ENCODE results near the gene ZNF521.

Gene ZNF521

DNA sequence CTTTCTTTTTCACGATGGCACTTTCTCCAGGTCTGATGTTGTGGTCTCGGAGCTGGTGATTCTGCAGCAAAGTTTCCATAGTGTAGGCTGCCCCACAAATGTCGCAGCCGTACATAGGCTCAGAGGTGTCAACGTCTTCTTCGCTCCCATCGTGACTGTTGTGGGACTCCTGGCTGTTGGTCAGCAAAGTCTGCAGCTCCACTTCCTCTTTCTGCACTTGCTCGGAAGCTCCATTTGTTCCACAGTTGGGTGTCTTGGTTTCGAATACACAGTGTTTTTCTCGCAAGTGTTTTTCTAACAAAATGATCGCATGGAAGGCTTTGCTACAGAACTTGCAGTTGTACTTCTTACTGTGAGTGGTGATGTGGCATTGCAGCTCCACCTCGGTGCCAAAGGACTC, 126.8 kb downstream of the ZNF521 start:
- no peak for DNase-seq (ENCODE audit: low read depth in 2 of 2)

DNA sequence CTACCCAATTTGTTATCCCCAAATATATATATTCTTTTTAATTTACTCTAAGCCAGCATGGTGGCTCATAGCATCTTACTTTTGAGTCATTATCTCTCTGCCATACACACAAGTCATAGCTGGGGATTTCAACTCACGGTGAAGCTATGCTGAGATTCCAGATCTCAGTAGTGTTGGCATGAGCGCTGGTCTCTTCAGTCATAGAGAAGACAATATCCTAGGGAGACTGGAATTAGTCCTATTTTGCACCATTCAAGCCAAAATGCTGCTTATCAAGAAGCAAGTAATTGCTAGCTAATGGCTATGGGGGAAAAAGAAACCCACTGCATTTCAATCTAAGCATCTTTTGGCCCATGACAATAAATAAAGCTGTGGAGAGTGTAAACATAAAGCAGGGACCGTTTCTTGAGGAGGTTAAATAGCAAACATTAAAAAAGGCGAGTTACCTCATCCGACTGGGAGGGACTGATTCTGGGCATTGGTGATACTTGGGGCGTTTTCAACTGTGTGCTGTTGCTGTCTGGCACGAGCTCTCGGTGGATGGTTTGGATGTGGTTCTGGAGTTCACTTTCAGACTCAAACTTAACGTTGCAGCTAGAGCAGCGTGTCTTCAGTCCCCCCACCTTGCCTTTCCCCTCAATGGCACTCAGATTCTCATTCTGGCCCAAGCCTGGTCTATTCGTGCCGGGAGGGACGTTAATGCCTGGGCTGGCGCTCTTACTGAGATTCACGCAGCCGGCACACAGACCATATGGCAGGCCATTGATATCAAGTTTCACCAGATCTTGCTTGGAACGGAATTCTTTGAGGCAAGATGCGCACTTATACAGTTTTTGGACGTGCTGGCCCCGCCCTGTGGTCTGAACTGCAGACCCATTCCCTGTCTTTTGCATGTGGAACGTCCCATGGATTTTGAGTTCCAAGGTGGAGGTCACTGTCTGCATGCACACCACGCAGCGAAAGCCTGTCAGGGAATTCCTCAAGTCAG, 127.8 kb downstream of the ZNF521 start:
- no peak for DNase-seq (ENCODE audit: low read depth in 2 of 2)

DNA sequence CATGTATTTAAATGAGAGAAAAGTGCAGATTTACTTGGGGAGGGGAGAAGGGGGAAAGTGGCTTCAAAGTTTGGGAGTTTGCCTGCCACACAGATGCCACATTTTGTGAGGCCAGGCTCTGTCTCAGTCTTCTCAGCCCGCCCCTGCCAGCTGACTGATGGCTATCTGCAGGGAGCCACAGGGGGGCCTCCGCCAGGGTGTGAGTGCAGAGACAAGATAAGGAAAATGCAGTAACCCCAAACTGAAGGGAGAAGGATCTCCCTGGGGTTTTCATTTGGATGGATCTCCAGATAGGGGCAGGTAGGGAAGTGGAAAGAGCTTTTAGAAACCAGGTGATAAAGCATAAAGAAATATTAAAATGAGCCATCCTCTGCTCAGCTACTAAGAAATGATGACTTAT, 128.8 kb downstream of the ZNF521 start:
- no peak for DNase-seq (ENCODE audit: low read depth in 2 of 2)

DNA sequence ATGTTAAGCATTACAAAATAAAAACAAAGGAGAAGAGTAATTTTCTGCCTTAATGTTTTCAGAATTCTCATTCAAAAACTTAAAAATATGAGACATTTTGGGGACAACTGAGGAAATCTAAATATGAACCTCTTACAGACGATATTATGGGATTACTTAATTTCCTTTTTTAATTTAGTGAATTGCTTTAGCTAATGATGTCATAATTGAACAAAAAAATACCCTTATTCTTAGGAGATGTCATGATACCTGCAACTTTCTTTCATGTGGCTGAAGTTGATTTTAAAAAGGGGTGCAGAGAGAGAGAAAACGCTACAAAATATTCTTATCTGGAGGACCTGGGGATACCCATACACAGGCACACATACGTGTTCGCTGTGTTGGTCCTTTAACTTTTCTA, 129.3 kb downstream of the ZNF521 start:
- no peak for DNase-seq (ENCODE audit: low read depth in 2 of 2)

DNA sequence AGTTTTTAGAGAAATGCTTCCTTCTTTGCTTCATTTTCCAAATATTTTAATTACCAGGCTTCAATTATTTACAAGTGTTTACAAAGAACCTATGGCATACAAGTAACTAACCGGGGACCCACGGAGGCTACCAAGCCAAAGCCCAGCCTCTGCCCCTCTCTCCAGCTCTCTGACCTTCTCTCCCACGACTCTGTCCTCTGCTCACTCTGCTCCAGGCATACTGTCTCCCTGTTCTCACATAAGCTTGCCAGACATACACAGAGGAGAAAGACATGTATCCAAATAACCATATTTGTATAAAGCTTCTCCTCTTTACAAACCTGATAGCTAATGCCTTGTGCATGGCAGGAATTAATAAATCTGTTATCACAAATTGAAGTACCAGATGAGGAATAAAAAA, 141.3 kb downstream of the ZNF521 start:
- DNase-seq (ENCODE audit: low read depth in 2 of 2), result no peak

DNA sequence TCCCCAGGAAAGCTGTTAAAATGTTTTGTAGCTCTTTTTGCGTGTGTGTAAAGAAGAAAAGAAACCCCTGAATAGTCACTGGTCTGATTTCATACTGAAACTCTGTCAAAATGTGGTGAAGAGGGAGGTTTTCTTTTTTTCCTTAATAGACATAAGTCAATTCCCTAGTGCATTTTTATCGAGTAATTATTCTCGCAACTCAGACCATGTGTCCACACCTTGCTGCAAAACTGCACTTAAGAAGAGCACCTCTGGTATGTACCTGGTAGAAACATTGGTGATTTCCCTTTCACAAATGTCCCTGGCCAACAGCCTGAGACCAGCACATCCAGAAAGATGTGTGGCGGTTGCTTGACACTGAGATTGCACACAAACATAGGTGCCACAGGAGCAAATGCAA, 159.9 kb downstream of the ZNF521 start:
- no peak for DNase-seq (ENCODE audit: low read depth in 2 of 2)

DNA sequence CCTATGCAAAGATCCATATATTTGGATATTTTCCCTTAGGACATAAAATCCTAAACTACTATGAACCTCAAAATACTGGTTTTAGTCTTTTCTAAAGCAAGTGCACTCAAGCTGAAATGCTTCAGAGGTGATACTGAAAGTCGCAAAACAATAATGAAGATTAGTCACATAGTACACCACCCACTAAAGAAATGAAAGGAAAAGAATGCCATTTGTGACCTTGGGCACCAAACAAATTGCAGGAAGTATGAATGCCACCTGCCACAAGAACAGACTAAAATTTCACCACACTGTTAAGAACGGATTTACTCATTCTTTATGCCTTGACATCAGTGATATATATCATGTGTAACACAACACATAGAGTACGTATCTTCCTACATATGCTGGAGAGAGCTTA, 161.5 kb downstream of the ZNF521 start:
- no peak for DNase-seq (ENCODE audit: low read depth in 2 of 2)

DNA sequence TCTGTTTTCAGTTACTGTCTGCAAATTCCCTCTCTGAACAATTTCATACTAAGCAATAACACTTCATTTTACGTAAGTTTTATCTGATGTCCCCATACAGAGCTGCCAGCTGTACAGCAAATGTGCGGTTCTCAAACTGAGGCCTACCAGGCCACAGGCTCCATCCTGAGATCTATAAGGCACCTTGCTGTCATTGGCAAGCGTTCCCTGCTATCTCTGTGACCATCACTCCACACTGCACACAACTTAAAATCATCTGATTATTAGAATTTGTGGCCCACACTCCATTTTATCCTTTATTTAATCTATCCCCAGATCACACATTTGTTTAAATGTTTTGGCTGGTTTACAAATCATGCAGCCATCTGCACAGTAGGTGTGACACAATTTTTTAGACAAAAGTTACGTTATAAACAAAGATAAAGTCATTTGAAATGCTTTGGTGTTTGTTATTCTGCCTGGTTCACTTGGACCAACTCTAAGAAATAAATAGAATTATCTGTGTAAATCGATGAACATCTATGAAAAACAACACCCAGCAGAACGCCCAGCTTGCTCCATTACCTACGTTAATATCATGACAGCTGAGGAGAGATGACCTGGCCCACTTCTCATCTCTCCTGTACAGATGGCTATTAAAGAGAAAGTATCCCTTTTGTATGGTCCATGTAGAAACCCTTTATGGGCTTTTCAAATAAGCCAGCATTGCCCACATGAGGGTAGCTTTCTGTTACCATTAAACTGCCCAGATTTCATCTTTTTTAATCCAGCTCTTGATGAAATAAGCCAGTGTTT, 162.4 kb downstream of the ZNF521 start:
- DNase-seq (ENCODE audit: low read depth in 2 of 2), result no peak

DNA sequence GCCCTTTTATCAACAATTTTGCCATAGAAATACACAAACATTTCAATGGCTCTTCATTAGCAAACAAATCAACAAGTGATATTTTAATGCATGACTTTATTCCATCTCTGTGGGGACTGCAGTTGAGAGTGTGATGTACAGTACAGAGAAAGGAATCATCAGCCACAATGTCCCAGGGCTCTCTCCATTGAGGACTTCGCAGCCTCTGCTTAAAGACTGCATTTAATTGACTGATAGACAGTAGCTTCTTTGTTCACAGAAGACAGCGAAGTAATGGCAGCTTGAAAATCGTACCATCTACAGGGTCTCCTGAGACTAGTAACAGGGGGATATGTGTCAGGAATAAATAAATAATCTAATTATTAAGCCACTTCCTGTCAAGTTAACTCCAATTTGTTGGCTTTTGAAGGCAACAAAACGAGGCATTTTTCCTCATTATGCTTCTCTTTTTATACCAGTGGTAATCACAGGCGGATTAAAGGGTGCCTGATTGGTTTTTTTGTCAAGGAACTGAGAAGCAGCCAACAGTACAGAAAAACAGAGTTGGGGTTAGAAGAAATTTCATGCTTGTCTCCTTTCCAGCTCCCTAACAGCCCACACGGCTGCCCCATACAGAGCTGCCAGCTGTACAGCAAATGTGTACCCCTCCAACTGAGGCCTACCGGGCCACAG, 164.3 kb downstream of the ZNF521 start:
- no peak for DNase-seq (ENCODE audit: low read depth in 2 of 2)

DNA sequence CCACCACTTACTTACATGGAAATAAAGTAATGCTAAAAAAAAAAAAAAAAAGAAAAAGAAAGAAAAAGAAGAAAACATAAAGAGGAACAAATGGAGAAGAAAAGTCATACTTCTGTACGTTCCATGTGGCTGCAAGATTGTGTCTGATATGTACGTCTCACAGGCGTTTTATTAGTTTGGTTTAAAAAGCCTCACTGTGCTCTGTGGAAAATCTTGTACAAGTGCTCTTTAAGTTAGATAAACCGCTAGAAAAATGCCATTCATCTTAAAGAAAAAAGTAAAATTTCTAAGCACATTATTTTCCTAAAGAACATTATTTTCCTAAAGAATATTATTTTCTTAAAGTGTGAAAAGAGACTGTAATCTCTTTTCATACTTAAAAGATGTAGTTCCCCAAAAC, 165.1 kb downstream of the ZNF521 start:
- DNase-seq (ENCODE audit: low read depth in 2 of 2), result no peak

DNA sequence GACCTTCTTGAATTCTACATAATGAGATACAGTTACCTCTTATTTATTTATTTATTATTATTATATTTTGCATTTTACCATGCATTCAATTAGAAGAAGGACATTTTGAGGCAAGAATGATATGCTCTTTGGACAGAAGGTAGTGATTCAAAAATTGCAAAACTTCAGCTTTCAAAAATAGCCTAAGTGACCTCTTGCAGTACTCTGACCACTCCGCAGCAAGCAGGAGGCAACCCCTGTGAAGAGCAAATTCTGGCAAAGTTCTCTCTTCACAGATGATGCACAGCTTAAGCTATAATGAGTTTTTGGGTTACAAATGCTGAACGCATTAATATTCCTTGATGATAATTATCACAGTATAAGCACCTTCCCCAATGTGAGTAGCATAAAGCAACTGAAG, 170.0 kb downstream of the ZNF521 start:
- DNase-seq (ENCODE audit: low read depth in 2 of 2), result no peak

DNA sequence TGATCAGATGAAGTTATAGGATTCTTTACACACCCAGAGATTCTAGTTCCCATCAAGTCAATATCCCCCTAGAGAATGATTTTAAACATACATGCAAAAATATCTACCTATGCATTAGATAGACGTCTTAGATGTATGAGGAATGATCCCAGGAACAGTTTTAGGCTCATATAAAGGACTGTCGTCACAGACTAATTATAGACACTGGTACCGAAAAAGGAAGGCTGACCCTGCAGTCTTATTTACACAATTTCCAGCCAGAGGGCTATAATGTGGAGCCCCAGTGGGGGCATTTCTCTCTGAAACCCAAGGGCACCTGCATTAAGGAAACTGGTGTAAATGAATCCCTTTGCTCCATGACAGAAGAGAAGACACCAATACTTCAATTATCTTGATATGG, 170.4 kb downstream of the ZNF521 start:
- no peak for DNase-seq (ENCODE audit: low read depth in 2 of 2)

DNA sequence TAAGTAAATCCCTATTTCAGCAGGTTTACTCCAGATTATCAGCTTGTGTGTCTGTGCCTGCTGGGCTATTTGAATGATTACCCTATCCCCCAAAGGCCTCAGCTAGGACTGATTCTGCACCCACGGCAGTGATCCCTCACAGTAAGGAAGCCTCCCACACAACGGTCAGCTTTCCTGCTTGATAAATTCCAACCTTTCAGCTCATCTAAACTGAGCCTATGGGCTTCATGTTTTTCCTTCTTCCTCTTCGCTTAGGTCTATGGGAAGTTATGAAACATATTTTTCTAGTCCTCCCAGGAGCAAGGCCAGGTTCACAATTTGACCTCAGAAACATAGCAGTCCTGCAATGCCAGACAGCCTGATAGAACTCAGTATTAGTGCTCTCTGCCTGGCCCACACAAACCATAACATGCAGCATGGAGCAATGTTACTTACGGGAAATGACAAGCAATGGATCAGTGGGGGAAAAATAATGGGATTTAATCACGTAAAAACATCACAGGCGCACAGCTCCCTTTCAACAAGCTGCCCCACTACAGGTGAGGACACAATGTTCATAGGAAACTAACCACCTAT, 170.9 kb downstream of the ZNF521 start:
- DNase-seq (ENCODE audit: low read depth in 2 of 2), result no peak

DNA sequence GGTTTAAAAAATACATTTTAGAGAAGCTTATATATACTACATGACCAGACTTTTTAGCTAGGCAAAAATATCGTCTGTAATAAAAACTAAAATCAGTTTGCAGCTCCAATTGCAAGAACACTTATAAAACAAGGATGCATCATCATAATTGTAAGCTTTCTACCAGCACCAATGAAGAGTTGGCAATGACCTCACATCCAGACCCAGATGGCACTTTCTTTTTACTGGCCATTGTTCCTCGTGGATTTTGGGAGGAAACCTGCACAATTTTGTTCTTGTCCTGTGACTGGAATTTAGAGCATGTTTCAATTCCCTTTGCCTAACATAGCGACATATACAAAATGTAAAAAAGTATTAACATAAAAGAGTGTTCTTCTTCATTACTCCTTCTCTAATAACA, 174.3 kb downstream of the ZNF521 start:
- DNase-seq (ENCODE audit: low read depth in 2 of 2), result no peak

DNA sequence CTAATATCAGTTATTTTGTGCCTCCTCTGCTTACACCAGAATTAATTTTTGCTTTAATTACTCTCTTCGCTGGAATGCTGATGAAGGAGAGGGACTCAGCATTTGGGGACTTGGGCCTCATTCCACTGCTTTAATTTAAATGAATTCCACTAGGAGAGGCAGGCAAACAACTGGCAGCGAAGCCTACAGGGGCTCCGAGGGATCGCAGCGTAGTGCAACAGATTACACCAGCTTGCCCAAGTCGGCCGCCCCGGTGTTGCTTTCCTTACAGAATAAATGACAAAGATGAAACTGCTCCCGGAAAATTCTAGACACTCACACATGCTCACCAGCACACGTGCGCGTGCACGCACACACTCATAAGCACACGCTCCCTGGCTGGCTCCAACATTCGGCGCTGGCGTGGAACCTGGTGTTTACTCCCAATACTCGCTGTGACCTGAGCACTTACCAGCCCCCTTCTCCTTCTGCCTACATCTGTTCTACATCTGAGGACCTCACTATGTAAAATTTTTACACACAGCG, 175.4 kb downstream of the ZNF521 start:
- DNase-seq (ENCODE audit: low read depth in 2 of 2), result no peak

DNA sequence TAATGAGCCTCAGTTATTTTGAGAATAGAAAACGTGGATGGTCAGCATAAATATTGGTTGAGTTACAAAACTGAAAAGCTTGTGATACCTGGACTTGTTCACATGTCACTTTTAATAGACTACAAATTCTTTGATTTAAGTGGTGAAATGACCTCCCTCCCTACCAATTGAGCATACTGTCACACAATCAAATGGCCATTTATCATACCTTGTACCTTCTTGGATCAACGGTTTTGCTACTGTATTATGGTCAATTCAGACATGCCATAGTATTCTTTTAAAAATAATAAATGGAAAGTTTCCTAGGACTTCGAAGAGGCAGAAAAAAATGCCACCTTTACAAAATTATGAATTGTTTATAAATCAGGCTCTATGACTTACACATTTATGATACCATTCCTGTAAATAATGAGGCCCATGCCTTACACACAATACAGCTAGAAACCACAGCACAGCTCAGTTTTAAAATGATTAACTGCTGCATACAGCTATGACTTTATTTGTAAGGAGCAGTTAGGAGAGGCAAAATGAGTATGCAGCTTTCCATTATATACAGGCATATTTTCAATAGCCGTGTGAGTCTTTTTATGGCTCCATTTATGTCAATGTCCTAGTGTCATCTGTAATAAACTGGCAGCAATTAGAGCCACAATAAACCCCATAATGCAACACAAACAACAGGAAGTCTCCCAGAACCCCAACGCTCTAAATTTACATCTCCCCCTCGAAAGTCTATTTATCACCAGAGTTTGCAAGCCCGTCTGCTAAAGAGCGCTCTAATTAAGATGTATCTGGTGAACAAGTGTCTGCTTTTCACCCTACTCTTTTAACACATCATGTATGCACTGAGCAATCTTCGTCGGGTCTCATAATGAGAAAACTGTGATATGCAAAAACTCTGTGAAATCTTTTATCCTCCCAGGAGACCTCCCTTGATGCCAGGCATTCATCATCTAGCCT, 176.1 kb downstream of the ZNF521 start:
- DNase-seq (ENCODE audit: low read depth in 2 of 2), result no peak

DNA sequence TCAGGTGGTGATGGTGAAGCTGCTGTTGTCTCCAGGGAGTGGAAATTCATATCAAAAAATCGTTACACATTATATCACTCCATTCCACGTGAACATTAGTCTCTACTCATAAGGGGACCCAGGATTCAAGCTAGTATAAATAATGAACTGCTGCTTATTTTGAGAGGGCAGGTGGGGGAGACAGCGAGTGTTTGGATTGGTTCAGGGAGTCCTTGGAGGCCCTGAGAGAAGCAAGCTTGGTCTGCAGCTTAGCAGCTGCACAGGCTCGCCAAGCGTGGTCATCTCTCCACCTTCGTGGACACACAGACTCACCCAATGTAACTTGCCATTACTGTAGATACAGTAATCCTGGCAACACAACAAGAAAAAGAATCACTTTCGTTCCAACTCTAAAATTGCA, 177.6 kb downstream of the ZNF521 start:
- DNase-seq (ENCODE audit: low read depth in 2 of 2), result no peak

DNA sequence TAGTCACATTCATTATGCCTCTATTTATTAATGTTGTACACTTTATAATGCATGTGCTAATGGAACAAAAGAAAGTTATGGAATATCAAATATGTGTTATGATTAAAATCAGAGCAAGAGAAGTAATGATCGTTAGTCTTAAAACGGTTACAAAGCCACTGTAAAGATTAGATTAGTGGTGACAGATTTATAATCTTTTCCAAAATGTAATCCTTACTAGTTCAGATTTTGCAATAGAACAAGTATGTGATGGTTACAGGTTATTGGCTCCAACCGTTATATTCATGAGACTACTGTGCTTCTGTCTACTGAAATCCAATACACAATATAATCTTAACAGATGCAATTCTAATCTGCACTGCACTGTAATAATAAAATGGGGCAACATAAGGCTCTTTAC, 180.6 kb downstream of the ZNF521 start:
- DNase-seq (ENCODE audit: low read depth in 2 of 2), result no peak

DNA sequence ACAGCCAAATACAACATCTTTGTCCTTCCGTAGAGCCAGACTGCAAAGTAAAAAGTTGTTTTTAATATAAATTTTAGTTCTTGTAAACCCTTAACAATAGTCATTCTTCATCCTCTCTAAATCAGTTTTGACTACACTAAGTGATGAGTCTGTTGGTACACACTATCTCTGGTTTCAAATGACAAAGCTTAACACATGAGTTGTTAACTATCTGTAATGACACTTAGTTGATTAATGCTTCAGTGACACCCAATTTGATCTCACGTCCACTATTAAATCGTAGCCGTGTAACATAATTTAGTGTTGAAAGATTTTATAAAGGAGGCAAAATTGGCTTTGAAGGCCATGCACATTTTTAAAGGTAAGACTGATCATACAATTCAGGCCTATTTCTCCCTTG, 181.6 kb downstream of the ZNF521 start:
- DNase-seq (ENCODE audit: low read depth in 2 of 2), result no peak

DNA sequence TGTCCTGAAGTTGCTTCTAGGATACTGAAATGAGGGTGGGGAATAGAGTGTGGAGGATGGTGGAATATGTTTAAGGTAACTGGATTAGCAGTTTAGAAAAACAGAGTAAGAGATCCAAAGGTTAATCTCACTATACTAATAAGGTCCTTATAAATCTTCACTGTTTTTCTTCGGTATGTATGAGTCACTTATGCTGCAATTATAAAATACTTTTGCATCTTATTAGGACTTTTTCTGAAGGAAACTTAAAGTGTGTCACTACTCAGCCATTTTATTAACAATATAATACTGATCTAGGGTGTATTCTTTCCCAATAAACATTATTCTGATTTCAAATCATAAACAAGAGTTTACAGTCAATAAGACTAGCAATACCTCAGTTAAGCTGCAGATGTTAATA, 182.3 kb downstream of the ZNF521 start:
- no peak for DNase-seq (ENCODE audit: low read depth in 2 of 2)
